SK-N-SH (cell line): Measurements from ENCODE around the gene CCDC122. TPM values are rescaled to one million over a fixed set of nuclear protein-coding genes. Genes with fewer than 3 reads are reported as not detected.
A peak's percentile ranks its signal among the peaks of the same experiment; 100 is the strongest.

Experiments
- CTCF ChIA-PET: fragments of 300-600, 350-600 bp; formaldehyde crosslinking; extraction: SDS; loops from one replicate; lab custom pipeline; 2021; lab: Yijun Ruan, JAX
- POLR2A ChIA-PET: fragments of 350-600 bp; sonication (Branson Sonifier 250); formaldehyde crosslinking; extraction: SDS; loops from one replicate; lab custom pipeline; 2020; ENCODE audit warnings: antibody characterized with exemption, inconsistent platforms; lab: Yijun Ruan, JAX
- DNase-seq: peaks from one replicate; pipeline ENCODE4 v3.0.0; 2012
- H2AFZ ChIP-seq: fragments of 200-600 bp; sonication (generic); 2 replicates; pipeline ENCODE4 v1.8.1; 2016; ENCODE audit warnings: antibody characterized with exemption, mild to moderate bottlenecking, low read depth
- H3F3A ChIP-seq: fragments of 200-600 bp; sonication (generic); replicated peaks from 2 replicates; pipeline ENCODE3; 2016; ENCODE audit warnings: antibody characterized with exemption, mild to moderate bottlenecking; ENCODE audit not compliant: insufficient read depth
- H3K27ac ChIP-seq, 2 experiments: fragments of 200-500 bp in 1 of 2; fragments of 200-600 bp in 1 of 2; sonication (Bioruptor generic) in 1 of 2; sonication (generic), shearing (Covaris generic) in 1 of 2; 2 replicates each; pipeline versions ENCODE4 v1.5.1 to v1.6.1; 2014 to 2016; ENCODE audit warnings: low read depth in 2 of 2, inconsistent platforms in 1 of 2, low read length in 1 of 2, mild to moderate bottlenecking in 1 of 2, mixed read lengths in 1 of 2
- H3K27me3 ChIP-seq: fragments of 200-600 bp; sonication (generic), shearing (Covaris generic); 2 replicates; pipeline ENCODE4 v1.6.1; 2016; ENCODE audit warnings: mixed run types; ENCODE audit not compliant: insufficient read depth
- H3K36me3 ChIP-seq, 2 experiments: fragments of 200-500 bp in 1 of 2; fragments of 200-600 bp in 1 of 2; sonication (Bioruptor generic) in 1 of 2; sonication (generic) in 1 of 2; replicated peaks in 1 of 2; 2 replicates each; pipeline versions ENCODE3 to v1.5.1; 2014 to 2016; ENCODE audit warnings: low read length in 1 of 2, mild to moderate bottlenecking in 1 of 2; ENCODE audit not compliant: insufficient read depth in 2 of 2, control insufficient read depth in 1 of 2
- H3K4me1 ChIP-seq, 2 experiments: fragments of 200-500 bp in 1 of 2; fragments of 200-600 bp in 1 of 2; sonication (Bioruptor generic) in 1 of 2; sonication (generic), shearing (Covaris generic) in 1 of 2; 2 replicates each; pipeline versions ENCODE4 v1.5.1 to v1.6.1; 2014 to 2016; ENCODE audit warnings: low read depth in 1 of 2, low read length in 1 of 2, mixed run types in 1 of 2; ENCODE audit not compliant: insufficient read depth in 2 of 2, control insufficient read depth in 1 of 2
- H3K4me2 ChIP-seq: fragments of 200-600 bp; sonication (generic), shearing (Covaris generic); 2 replicates; pipeline ENCODE4 v1.6.1; 2017; ENCODE audit warnings: mixed run types
- H3K4me3 ChIP-seq, 2 experiments: fragments of 200-500 bp in 1 of 2; fragments of 200-600 bp in 1 of 2; sonication (Bioruptor generic) in 1 of 2; sonication (generic), shearing (Covaris generic) in 1 of 2; 2 replicates each; pipeline versions ENCODE4 v1.5.1 to v1.8.1; 2014 to 2016; ENCODE audit warnings: low read depth in 2 of 2, inconsistent platforms in 1 of 2, low read length in 1 of 2, mild to moderate bottlenecking in 1 of 2, mixed read lengths in 1 of 2, moderate library complexity in 1 of 2
- H3K79me2 ChIP-seq: fragments of 200-600 bp; sonication (generic); 2 replicates; pipeline ENCODE4 v1.8.1; 2017; ENCODE audit warnings: mild to moderate bottlenecking; ENCODE audit not compliant: insufficient read depth
- H3K9ac ChIP-seq: fragments of 200-600 bp; sonication (generic); 2 replicates; pipeline ENCODE4 v1.6.1; 2017; ENCODE audit warnings: mixed run types
- H3K9me2 ChIP-seq: fragments of 200-600 bp; sonication (generic); 2 replicates; pipeline ENCODE4 v1.6.1; 2017; ENCODE audit warnings: mixed run types
- H3K9me3 ChIP-seq: fragments of 200-600 bp; sonication (generic); 2 replicates; pipeline ENCODE4 v1.6.1; 2017; ENCODE audit warnings: mixed run types, mild to moderate bottlenecking, moderate library complexity
- H4K20me1 ChIP-seq: fragments of 200-600 bp; sonication (generic); 2 replicates; pipeline ENCODE4 v1.6.1; 2017; ENCODE audit warnings: mild to moderate bottlenecking, mixed run types; ENCODE audit not compliant: insufficient read depth
- FOXM1 ChIP-seq: IDR thresholded peaks from 2 replicates; pipeline ENCODE4 v1.4.0; 2012; ENCODE audit warnings: low read depth, mild to moderate bottlenecking
- GATA2 ChIP-seq: sonication (generic); formaldehyde crosslinking; IDR thresholded peaks from 2 replicates; pipeline ENCODE4 v1.5.0; 2020; ENCODE audit warnings: mild to moderate bottlenecking, missing genetic modification reagents
- JUND ChIP-seq: IDR thresholded peaks from 2 replicates; pipeline ENCODE4 v1.4.0; 2012
- POLR2AphosphoS5 ChIP-seq: IDR thresholded peaks from 2 replicates; pipeline ENCODE4 v1.6.1; 2012; ENCODE audit warnings: low read depth, low read length
- RAD21 ChIP-seq: IDR thresholded peaks from 2 replicates; pipeline ENCODE4 v1.6.1; 2012; ENCODE audit warnings: mild to moderate bottlenecking, low read length
- RCOR1 ChIP-seq: fragments of 150-350 bp; IDR thresholded peaks from 2 replicates; pipeline ENCODE4 v1.6.1; 2017; ENCODE audit warnings: antibody characterized with exemption, low read length
- SMC3 ChIP-seq: IDR thresholded peaks from 2 replicates; pipeline ENCODE4 v1.6.1; 2012; ENCODE audit warnings: low read depth, low read length, improper control_type of control experiment
- TAF1 ChIP-seq: IDR thresholded peaks from 2 replicates; pipeline ENCODE4 v1.6.1; 2012; ENCODE audit warnings: low read depth, mild to moderate bottlenecking, low read length, moderate library complexity, borderline replicate concordance
- TEAD4 ChIP-seq: IDR thresholded peaks from 2 replicates; pipeline ENCODE4 v1.4.0; 2012; ENCODE audit warnings: mild to moderate bottlenecking, borderline replicate concordance; ENCODE audit not compliant: insufficient read depth
- YY1 ChIP-seq: IDR thresholded peaks from 2 replicates; pipeline ENCODE4 v1.4.0; 2012; ENCODE audit warnings: low read depth, mild to moderate bottlenecking
- whole genome bisulfite sequencing: methylation state at CpG from one replicate; pipeline ENCODE4 v1.1.6; 2017; ENCODE audit warnings: low lambda C conversion rate; 5-methylcytosine and 5-hydroxymethylcytosine counted together
- polyA plus RNA-seq, 3 experiments: library from polyadenylated mRNA; depleted of rRNA; stranded (reverse); fragments of >200 nt; gene quantifications; 2 replicates each; pipeline ENCODE4 v1.2.3, GENCODE V29; 2012
- TF ChIP-seq, protein P1 (sequence below): IDR thresholded peaks from 2 replicates; pipeline ENCODE4; 2012
- TF ChIP-seq, protein P2 (sequence below): IDR thresholded peaks from 2 replicates; pipeline ENCODE4 v1.4.0; 2012; ENCODE audit warnings: low read depth, borderline replicate concordance
- TF ChIP-seq, protein P3 (sequence below): fragments of 200-600 bp; sonication (generic); IDR thresholded peaks from 2 replicates; pipeline ENCODE4 v1.6.1; 2017; ENCODE audit warnings: antibody characterized with exemption, mild to moderate bottlenecking, moderate library complexity

The CCDC122 gene
- polyA plus RNA-seq, 1 of the 3 experiments (the other 2 are of a cell fraction): 1.4 TPM

DNA sequence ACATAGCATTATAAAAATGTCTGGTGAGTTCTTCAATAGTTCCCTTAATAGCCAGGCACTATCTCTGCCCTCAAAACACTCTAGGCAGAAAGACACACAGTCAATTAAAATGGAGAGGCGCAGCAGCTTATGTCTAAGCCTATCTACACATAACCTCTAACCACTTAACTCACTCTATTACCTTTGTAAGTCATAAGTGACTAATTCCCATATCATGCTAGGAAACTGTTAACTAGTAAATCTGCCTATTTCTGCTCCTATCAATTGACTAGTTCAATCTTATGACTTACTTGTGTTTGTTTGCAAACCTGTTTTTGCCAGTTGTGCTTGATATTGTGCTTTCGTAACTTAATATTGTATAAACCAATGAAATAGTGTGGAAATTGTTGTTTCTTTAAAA, 3.2 kb downstream of the CCDC122 start:
- Histone ChIP-seq H3K9me3 (no peaks in the 10 kb centered on the region), H3K79me2 (peaks cover 17% of the 10 kb centered on the region), H3K9me2 (no peaks in the 10 kb centered on the region), H3K4me2 (no peak overlapping the region), H2AFZ (no peak overlapping the region), H3K4me3 (no peak overlapping the region), H3K36me3 (peaks cover 14 to 19% of the 10 kb centered on the region in 2 experiments), H3K27ac (no peak overlapping the region), H4K20me1 (no peaks in the 10 kb centered on the region), H3F3A (peaks cover 20% of the 10 kb centered on the region), H3K27me3 (no peaks in the 10 kb centered on the region), H3K9ac (no peak overlapping the region), H3K4me1 (peaks cover 0 to 12% of the 10 kb centered on the region in 2 experiments; a peak in 2 of 4 replicates)
- ChIA-PET CTCF (interaction anchor here (1.4 kb wide), 1 partner anchor 789 kb away, joined by 3 read pairs; no protein-coding TSS in a partner anchor), POLR2A (no interaction called here)
- no peak for DNase-seq
- WGBS: 93% methylated on average over 2 of the region's 2 CpGs
- TF ChIP-seq, protein P1, sequence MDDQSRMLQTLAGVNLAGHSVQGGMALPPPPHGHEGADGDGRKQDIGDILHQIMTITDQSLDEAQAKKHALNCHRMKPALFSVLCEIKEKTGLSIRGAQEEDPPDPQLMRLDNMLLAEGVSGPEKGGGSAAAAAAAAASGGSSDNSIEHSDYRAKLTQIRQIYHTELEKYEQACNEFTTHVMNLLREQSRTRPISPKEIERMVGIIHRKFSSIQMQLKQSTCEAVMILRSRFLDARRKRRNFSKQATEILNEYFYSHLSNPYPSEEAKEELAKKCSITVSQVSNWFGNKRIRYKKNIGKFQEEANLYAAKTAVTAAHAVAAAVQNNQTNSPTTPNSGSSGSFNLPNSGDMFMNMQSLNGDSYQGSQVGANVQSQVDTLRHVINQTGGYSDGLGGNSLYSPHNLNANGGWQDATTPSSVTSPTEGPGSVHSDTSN: no peak
- TF ChIP-seq RCOR1 (no peak), TEAD4 (no peak), GATA2 (CRISPR knock-in tag) (no peak), JUND (no peak), POLR2AphosphoS5 (no peak), TAF1 (no peak), FOXM1 (no peak)

DNA sequence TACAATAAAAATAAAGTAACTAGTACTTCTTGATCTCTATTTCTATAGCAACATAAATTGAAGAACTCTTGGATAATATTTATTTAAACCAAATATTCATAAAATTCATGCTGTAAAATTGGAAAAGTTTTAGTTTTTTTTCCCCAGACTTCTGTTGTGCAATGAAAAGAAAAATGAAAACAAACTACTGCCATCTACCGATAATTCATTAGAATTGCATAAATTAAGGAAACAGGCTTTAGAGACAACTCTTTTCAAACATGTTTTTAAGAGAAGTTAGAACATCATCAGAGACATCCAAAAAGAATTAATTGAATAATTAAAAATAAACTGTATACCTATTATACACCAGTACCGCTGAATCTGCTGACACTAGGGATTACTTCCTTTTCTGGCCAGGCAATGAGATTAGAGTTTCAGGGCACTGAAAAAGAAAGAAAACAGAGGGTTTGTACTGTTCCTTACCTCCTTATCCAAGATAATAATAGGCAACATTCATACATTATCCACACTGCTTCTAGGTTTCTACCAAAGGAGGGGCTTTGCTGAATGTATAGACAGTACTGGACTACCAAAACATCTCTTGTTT, 4.9 kb downstream of the CCDC122 start:
- peaks cover 17% of the 10 kb centered on the region for H3K79me2 ChIP-seq
- no peak overlapping the region for H3K4me2 ChIP-seq
- H3K4me1 ChIP-seq: peaks cover 0 to 8% of the 10 kb centered on the region in 2 experiments; a peak in 2 of 4 replicates
- H2AFZ ChIP-seq: peak overlapping the region; percentile 19; the same call in 1 of the 2 replicates
- 4% methylated on average over 2 of the region's 2 CpGs for WGBS
- ChIA-PET POLR2A (interaction anchor here (0.5 kb wide), 1 partner anchor 1192 kb away, joined by 4 read pairs; no protein-coding TSS in a partner anchor), CTCF (interaction anchor here (1.0 to 2.6 kb wide), 3 partner anchors 70 to 790 kb away, joined by 3 to 6 read pairs (median 4); no protein-coding TSS in a partner anchor)
- TF ChIP-seq POLR2AphosphoS5 (no peak), RAD21 (peak; percentile 74), YY1 (no peak), SMC3 (peak; percentile 16; the same call in 1 of the 2 replicates)
- TF ChIP-seq, protein P2, sequence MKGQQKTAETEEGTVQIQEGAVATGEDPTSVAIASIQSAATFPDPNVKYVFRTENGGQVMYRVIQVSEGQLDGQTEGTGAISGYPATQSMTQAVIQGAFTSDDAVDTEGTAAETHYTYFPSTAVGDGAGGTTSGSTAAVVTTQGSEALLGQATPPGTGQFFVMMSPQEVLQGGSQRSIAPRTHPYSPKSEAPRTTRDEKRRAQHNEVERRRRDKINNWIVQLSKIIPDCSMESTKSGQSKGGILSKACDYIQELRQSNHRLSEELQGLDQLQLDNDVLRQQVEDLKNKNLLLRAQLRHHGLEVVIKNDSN: no peak
- TF ChIP-seq, protein P3, sequence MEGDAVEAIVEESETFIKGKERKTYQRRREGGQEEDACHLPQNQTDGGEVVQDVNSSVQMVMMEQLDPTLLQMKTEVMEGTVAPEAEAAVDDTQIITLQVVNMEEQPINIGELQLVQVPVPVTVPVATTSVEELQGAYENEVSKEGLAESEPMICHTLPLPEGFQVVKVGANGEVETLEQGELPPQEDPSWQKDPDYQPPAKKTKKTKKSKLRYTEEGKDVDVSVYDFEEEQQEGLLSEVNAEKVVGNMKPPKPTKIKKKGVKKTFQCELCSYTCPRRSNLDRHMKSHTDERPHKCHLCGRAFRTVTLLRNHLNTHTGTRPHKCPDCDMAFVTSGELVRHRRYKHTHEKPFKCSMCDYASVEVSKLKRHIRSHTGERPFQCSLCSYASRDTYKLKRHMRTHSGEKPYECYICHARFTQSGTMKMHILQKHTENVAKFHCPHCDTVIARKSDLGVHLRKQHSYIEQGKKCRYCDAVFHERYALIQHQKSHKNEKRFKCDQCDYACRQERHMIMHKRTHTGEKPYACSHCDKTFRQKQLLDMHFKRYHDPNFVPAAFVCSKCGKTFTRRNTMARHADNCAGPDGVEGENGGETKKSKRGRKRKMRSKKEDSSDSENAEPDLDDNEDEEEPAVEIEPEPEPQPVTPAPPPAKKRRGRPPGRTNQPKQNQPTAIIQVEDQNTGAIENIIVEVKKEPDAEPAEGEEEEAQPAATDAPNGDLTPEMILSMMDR: peak; percentile 75
- no peaks in the 10 kb centered on the region for H4K20me1 ChIP-seq
- peak; percentile 11 for DNase-seq
- H3K27me3 ChIP-seq: no peaks in the 10 kb centered on the region
- no peaks in the 10 kb centered on the region for H3K9me3 ChIP-seq
- no peaks in the 10 kb centered on the region for H3K9me2 ChIP-seq
- H3K4me3 ChIP-seq: no peak overlapping the region
- H3K27ac ChIP-seq: peak overlapping the region in 1 of 2 experiments; percentile 21; a peak in 2 of 4 replicates
- peaks cover 20% of the 10 kb centered on the region for H3F3A ChIP-seq
- H3K9ac ChIP-seq: no peak overlapping the region
- H3K36me3 ChIP-seq: peaks cover 22 to 32% of the 10 kb centered on the region in 2 experiments
